Calu3 (cell line): Measurements from ENCODE around the gene HEATR1. TPM values are rescaled to one million over a fixed set of nuclear protein-coding genes. Genes with fewer than 3 reads are reported as not detected.

ENCODE experiments used
- BruUV-seq: library from RNA; stranded (reverse); fragments of 400-500 nt; replicated peaks from 2 replicates; lab custom pipeline; 2021; lab: Mats Ljungman, UMichigan
- CTCF ChIA-PET: fragments of 300-600 bp; sonication (Branson Sonifier 250); formaldehyde crosslinking; loops from one replicate; lab custom pipeline; 2022; ENCODE audit warnings: antibody characterized with exemption; lab: Charles Lee
- DNase-seq: peaks from one replicate; pipeline ENCODE4 v3.0.0; 2022
- H3K27ac Mint-ChIP-seq: one replicate; pipeline ENCODE4 v1.8.0; 2022; ENCODE audit warnings: mixed read lengths; ENCODE audit not compliant: unreplicated experiment
- H3K27me3 Mint-ChIP-seq: one replicate; pipeline ENCODE4 v1.8.0; 2022; ENCODE audit warnings: mixed read lengths; ENCODE audit not compliant: unreplicated experiment
- H3K36me3 Mint-ChIP-seq: one replicate; pipeline ENCODE4 v1.8.0; 2022; ENCODE audit warnings: mild to moderate bottlenecking, moderate library complexity, mixed read lengths; ENCODE audit not compliant: insufficient read depth, unreplicated experiment
- H3K4me1 Mint-ChIP-seq: one replicate; pipeline ENCODE4 v1.8.0; 2022; ENCODE audit warnings: mild to moderate bottlenecking, low read depth, mixed read lengths; ENCODE audit not compliant: unreplicated experiment
- H3K4me3 Mint-ChIP-seq: one replicate; pipeline ENCODE4 v1.8.0; 2022; ENCODE audit warnings: mild to moderate bottlenecking, low read depth, moderate library complexity, mixed read lengths; ENCODE audit not compliant: unreplicated experiment
- H3K9me3 Mint-ChIP-seq: one replicate; pipeline ENCODE4 v1.8.0; 2022; ENCODE audit warnings: low read depth, mixed read lengths; ENCODE audit not compliant: unreplicated experiment
- intact Hi-C: fragments of 100-400 bp; cut with micrococcal nuclease; formaldehyde crosslinking; loops from one replicate; pipeline ENCODE4 v1.10.0; 2022; ENCODE audit not compliant: unreplicated experiment
- total RNA-seq: library from RNA; stranded (reverse); gene quantifications from 2 replicates; pipeline ENCODE4 v1.2.3, GENCODE V29; 2022
- TF ChIP-seq, protein P1 (sequence below): fragments of 200-600 bp; IDR thresholded peaks from one replicate; pipeline ENCODE4 v1.8.0; 2022; ENCODE audit warnings: antibody characterized with exemption; ENCODE audit not compliant: unreplicated experiment

The HEATR1 gene
- total RNA-seq, 1 experiment from 2014 or later = 75.5 TPM

DNA sequence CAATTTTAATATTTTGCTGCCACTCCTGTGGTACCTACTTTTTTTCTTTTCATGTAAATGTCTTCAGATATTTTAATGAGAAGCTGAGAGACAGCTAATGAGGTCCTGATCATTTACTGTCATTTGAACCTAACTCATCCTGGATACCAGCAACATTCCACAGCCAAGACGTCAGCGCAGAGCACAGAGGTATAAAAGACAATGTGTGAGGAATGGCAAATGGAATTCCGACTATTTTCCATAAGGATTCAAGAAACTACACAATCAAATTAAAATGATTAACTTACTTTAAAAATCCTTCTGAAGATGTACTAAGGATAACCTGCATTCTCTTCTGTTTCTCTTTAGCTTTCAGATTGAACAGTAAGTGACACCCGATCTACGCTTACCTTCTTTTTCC lies 38.8 kb downstream of the HEATR1 start:
- no peak overlapping the region for H3K27ac Mint-ChIP-seq
- H3K27me3 Mint-ChIP-seq = no peaks in the 10 kb centered on the region
- H3K4me1 Mint-ChIP-seq = no peaks in the 10 kb centered on the region
- no peak overlapping the region for H3K4me3 Mint-ChIP-seq
- H3K9me3 Mint-ChIP-seq = no peaks in the 10 kb centered on the region
- intact Hi-C loops = no loop called here
- CTCF ChIA-PET = no interaction called here
- TF ChIP-seq, protein P1, sequence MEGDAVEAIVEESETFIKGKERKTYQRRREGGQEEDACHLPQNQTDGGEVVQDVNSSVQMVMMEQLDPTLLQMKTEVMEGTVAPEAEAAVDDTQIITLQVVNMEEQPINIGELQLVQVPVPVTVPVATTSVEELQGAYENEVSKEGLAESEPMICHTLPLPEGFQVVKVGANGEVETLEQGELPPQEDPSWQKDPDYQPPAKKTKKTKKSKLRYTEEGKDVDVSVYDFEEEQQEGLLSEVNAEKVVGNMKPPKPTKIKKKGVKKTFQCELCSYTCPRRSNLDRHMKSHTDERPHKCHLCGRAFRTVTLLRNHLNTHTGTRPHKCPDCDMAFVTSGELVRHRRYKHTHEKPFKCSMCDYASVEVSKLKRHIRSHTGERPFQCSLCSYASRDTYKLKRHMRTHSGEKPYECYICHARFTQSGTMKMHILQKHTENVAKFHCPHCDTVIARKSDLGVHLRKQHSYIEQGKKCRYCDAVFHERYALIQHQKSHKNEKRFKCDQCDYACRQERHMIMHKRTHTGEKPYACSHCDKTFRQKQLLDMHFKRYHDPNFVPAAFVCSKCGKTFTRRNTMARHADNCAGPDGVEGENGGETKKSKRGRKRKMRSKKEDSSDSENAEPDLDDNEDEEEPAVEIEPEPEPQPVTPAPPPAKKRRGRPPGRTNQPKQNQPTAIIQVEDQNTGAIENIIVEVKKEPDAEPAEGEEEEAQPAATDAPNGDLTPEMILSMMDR = no peak
- H3K36me3 Mint-ChIP-seq = peaks cover 52% of the 10 kb centered on the region
- BruUV-seq = no TSS peak
- DNase-seq = no peak

DNA sequence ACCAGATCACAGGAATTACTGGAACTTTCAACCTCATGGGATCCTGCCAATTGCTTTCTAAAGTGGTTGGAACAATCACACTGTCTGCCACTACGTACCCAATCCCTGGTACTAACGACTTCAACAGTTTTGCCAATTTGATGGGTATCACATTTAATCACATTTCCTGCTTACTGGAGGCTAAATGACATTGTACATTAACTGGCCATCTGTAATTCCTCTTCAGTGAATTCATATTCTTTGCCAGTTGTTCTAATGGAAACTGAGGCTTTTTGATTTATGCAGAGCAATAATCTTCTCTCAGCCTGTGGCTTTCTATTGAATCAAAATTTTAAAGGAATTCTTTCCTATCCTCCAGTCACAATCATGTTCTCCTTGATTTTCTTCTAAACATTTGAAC lies 42.3 kb downstream of the HEATR1 start:
- intact Hi-C loops = no loop called here
- no TSS peak for BruUV-seq
- H3K27me3 Mint-ChIP-seq = no peaks in the 10 kb centered on the region
- no peak overlapping the region for H3K4me3 Mint-ChIP-seq
- H3K27ac Mint-ChIP-seq = no peak overlapping the region
- DNase-seq = no peak
- H3K36me3 Mint-ChIP-seq = peaks cover 47% of the 10 kb centered on the region
- CTCF ChIA-PET = no interaction called here
- no peaks in the 10 kb centered on the region for H3K9me3 Mint-ChIP-seq
- H3K4me1 Mint-ChIP-seq = no peaks in the 10 kb centered on the region
- TF ChIP-seq, protein P1 = no peak

GRCh38 chr1:236560213-236560771 lies 44.0 kb downstream of the HEATR1 start:
- Mint-ChIP-seq H3K36me3 (peaks cover 51% of the 10 kb centered on the region), H3K4me1 (no peaks in the 10 kb centered on the region), H3K9me3 (no peaks in the 10 kb centered on the region), H3K27ac (no peak overlapping the region), H3K27me3 (no peaks in the 10 kb centered on the region), H3K4me3 (no peak overlapping the region)
- CTCF ChIA-PET = no interaction called here
- no TSS peak for BruUV-seq
- TF ChIP-seq, protein P1 = no peak
- intact Hi-C loops = no loop called here
- no peak for DNase-seq

DNA sequence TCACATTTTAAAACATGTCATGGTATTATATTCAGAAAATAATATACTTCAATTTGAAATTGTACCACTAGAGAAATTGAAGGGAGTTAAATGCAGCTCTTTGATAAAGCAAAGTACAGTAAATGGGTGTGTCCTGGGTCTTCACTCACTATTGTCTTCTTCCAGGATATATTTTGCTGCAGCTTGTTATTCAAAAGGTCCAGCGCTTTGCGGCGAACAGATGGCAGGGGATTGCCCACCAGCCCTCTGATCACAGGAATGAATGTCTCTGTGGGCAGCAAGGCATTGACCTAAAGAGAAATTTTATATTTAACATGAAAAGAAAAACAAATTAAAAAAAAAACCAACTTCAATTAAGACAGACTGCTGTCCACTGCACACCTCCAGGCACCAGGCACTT lies 45.5 kb downstream of the HEATR1 start:
- no peaks in the 10 kb centered on the region for H3K9me3 Mint-ChIP-seq
- no TSS peak for BruUV-seq
- H3K27me3 Mint-ChIP-seq = no peaks in the 10 kb centered on the region
- intact Hi-C loops = no loop called here
- H3K4me3 Mint-ChIP-seq = no peak overlapping the region
- no peak overlapping the region for H3K27ac Mint-ChIP-seq
- TF ChIP-seq, protein P1 = no peak
- CTCF ChIA-PET = no interaction called here
- H3K36me3 Mint-ChIP-seq = peaks cover 50% of the 10 kb centered on the region
- no peak for DNase-seq
- no peaks in the 10 kb centered on the region for H3K4me1 Mint-ChIP-seq
